Endothelial cell of umbilical vein (primary cell): ENCODE results near the gene RPF1. TPM values are rescaled to one million over a fixed set of nuclear protein-coding genes. Genes with fewer than 3 reads are reported as not detected.

Experiments
- BruUV-seq: library from RNA; stranded (reverse); fragments of 400-500 nt; replicated peaks from 2 replicates; lab custom pipeline; 2021; lab: Mats Ljungman, UMichigan
- CTCF ChIA-PET: fragments of 300-600, 350-600 bp; sonication (Branson Sonifier 250); formaldehyde crosslinking; loops from one replicate; lab custom pipeline; 2021; ENCODE audit warnings: antibody characterized with exemption, inconsistent platforms; lab: Charles Lee
- POLR2A ChIA-PET: fragments of 300-600, 350-600 bp; sonication (Branson Sonifier 250); formaldehyde crosslinking; loops from one replicate; lab custom pipeline; 2021; ENCODE audit warnings: antibody characterized with exemption, inconsistent platforms; lab: Charles Lee
- DNase-seq: peaks from one replicate; pipeline ENCODE4 v3.0.0-alpha.2; 2011; ENCODE audit warnings: low read depth, low spot score
- FAIRE-seq: peaks from 2 replicates; lab custom pipeline; 2011; peaks lifted over from hg19 to GRCh38; lab: Jason Lieb, UNC
- H2AFZ ChIP-seq: 2 replicates; pipeline ENCODE4 v1.6.0; 2012; ENCODE audit warnings: low read depth, low read length, control low read depth, inconsistent platforms
- H3K27ac ChIP-seq: 2 replicates; pipeline ENCODE4 v1.5.1; 2011; ENCODE audit warnings: low read depth, mild to moderate bottlenecking, control low read depth, low read length, moderate library complexity; ENCODE audit not compliant: insufficient read depth
- H3K27me3 ChIP-seq, 2 experiments: 2 replicates each; pipeline versions ENCODE4 v1.6.0 to v1.6.1; 2011; ENCODE audit warnings: low read length in 2 of 2, mixed read lengths in 1 of 2; ENCODE audit not compliant: control insufficient read depth in 2 of 2, insufficient read depth in 2 of 2
- H3K36me3 ChIP-seq, 2 experiments: 2 replicates in 1 of 2; 3 replicates in 1 of 2; pipeline ENCODE4 v1.5.1; 2011; ENCODE audit warnings: low read length in 2 of 2, mild to moderate bottlenecking in 1 of 2, moderate library complexity in 1 of 2; ENCODE audit not compliant: control insufficient read depth in 2 of 2, insufficient read depth in 2 of 2; ENCODE audit errors: extremely low read depth in 1 of 2
- H3K4me1 ChIP-seq: 3 replicates; pipeline ENCODE4 v1.5.1; 2011; ENCODE audit warnings: mild to moderate bottlenecking, low read length; ENCODE audit not compliant: control insufficient read depth, insufficient read depth; ENCODE audit errors: extremely low read depth
- H3K4me2 ChIP-seq: 2 replicates; pipeline ENCODE4 v1.6.1; 2011; ENCODE audit warnings: low read length, control low read depth, mixed read lengths; ENCODE audit not compliant: insufficient read depth
- H3K4me3 ChIP-seq, 3 experiments: fragments of 200-600 bp in 1 of 3; sonication (generic), shearing (Covaris generic) in 1 of 3; replicated peaks in 1 of 3; 2 replicates each; pipeline ENCODE4 v1.5.1; 2011 to 2016; ENCODE audit warnings: control low read depth in 3 of 3, low read length in 3 of 3, mild to moderate bottlenecking in 2 of 3, inconsistent platforms in 1 of 3, low read depth in 1 of 3, moderate library complexity in 1 of 3; ENCODE audit not compliant: insufficient read depth in 1 of 3
- H3K79me2 ChIP-seq: 2 replicates; pipeline ENCODE4 v1.6.0; 2012; ENCODE audit warnings: low read length, inconsistent platforms; ENCODE audit not compliant: control insufficient read depth, insufficient read depth
- H3K9ac ChIP-seq: replicated peaks from 2 replicates; pipeline ENCODE3; 2011; ENCODE audit warnings: low read length, control low read depth; ENCODE audit not compliant: insufficient read depth; ENCODE audit errors: extremely low read depth
- H3K9me1 ChIP-seq: replicated peaks from 3 replicates; pipeline ENCODE4 v1.6.0; 2011; ENCODE audit warnings: mild to moderate bottlenecking, low read length; ENCODE audit not compliant: control insufficient read depth, insufficient read depth; ENCODE audit errors: extremely low read depth
- H3K9me3 ChIP-seq: replicated peaks from 2 replicates; pipeline ENCODE4 v1.5.1; 2012; ENCODE audit warnings: low read length, inconsistent platforms; ENCODE audit not compliant: control insufficient read depth, insufficient read depth
- H4K20me1 ChIP-seq: replicated peaks from 2 replicates; pipeline ENCODE3; 2011; ENCODE audit warnings: mild to moderate bottlenecking, low read length; ENCODE audit not compliant: control insufficient read depth, insufficient read depth; ENCODE audit errors: extremely low read depth
- EZH2 ChIP-seq: IDR thresholded peaks from 2 replicates; pipeline ENCODE4 v1.6.1; 2012; ENCODE audit warnings: borderline replicate concordance, low read depth, mild to moderate bottlenecking, moderate library complexity, low read length, inconsistent platforms; ENCODE audit not compliant: severe bottlenecking
- GATA2 ChIP-seq: IDR thresholded peaks from 2 replicates; pipeline ENCODE4 v1.7.0; 2011; ENCODE audit warnings: low read depth, mild to moderate bottlenecking, moderate library complexity, mixed read lengths, low read length; ENCODE audit not compliant: insufficient read length, insufficient read depth
- JUN ChIP-seq: IDR thresholded peaks from 2 replicates; pipeline ENCODE4 v1.6.1; 2011; ENCODE audit warnings: borderline replicate concordance, low read depth; ENCODE audit not compliant: insufficient read length, insufficient read depth
- MYC ChIP-seq: IDR thresholded peaks from one replicate; pipeline ENCODE4 v1.6.1; 2011; ENCODE audit warnings: mild to moderate bottlenecking, low read depth, low read length
- POLR2A ChIP-seq: IDR thresholded peaks from 2 replicates; pipeline ENCODE4 v1.6.1; 2012; ENCODE audit warnings: low read depth, mild to moderate bottlenecking, control low read depth, low read length
- POLR2AphosphoS5 ChIP-seq: IDR thresholded peaks from 2 replicates; pipeline ENCODE4 v1.6.1; 2012; ENCODE audit warnings: low read depth, mild to moderate bottlenecking, control low read depth, low read length, moderate library complexity; ENCODE audit not compliant: insufficient read depth
- dilution Hi-C: fragments of 300-500 bp; cut with MboI; formaldehyde crosslinking; loops from one replicate; pipeline ENCODE4 v1.15.0; 2019; ENCODE audit warnings: low sequenced_read_pairs; ENCODE audit not compliant: extremely low pct_ligation_motif_present
- intact Hi-C: fragments of 100-400 bp; cut with micrococcal nuclease; formaldehyde crosslinking; loops from one replicate; pipeline ENCODE4 v1.10.0; 2022
- polyA plus RNA-seq, 4 experiments: library from polyadenylated mRNA; depleted of rRNA in 3 of 4; stranded (reverse) in 3 of 4; unstranded in 1 of 4; fragments of >200 nt; gene quantifications; 2 replicates each; pipeline versions ENCODE4 v1.2.1 to v1.2.3, GENCODE V29; 2011 to 2012; ENCODE audit warnings: missing spikeins in 1 of 4
- total RNA-seq: library from RNA; stranded (reverse); gene quantifications from 2 replicates; pipeline ENCODE4 v1.2.3, GENCODE V29; 2021
- TF ChIP-seq, protein P1 (sequence below), 2 donors: IDR thresholded peaks; 1 replicate in 1 of 2; 2 replicates in 1 of 2; pipeline ENCODE4 v1.5.1; 2011; ENCODE audit warnings: low read length in 2 of 2, mild to moderate bottlenecking in 2 of 2, moderate library complexity in 2 of 2, control low read depth in 1 of 2, inconsistent platforms in 1 of 2, low read depth in 1 of 2; ENCODE audit not compliant: insufficient read depth in 1 of 2; ENCODE audit errors: extremely low read depth in 1 of 2
- TF ChIP-seq, protein P2 (sequence below): IDR thresholded peaks from 2 replicates; pipeline ENCODE4 v1.6.1; 2011; ENCODE audit not compliant: insufficient read depth, insufficient read length

RPF1 gene
- total and polyA plus RNA-seq, 2 donors (not counting 3 experiments of a cell fraction or from before 2014, with no cell fraction given) = 15.3 to 32.6 TPM

- no peaks in the 10 kb centered on the region for H4K20me1 ChIP-seq
- no peak overlapping the region for H2AFZ ChIP-seq
- no TSS peak for BruUV-seq
- H3K4me3 ChIP-seq = no peak overlapping the region
- H3K4me2 ChIP-seq = no peak overlapping the region
- DNase-seq (no peak), FAIRE-seq (no peak)
- H3K9me3 ChIP-seq = no peaks in the 10 kb centered on the region
- ChIA-PET POLR2A (no interaction called here), CTCF (interaction anchor here (1.3 to 1.5 kb wide), 2 partner anchors 25 to 326 kb away, joined by 4 to 5 read pairs; no protein-coding TSS in a partner anchor)
- dilution Hi-C loops (no loop called here), intact Hi-C loops (no loop called here)
- peaks cover 10 to 29% of the 10 kb centered on the region in 2 experiments for H3K27me3 ChIP-seq
- no peaks in the 10 kb centered on the region for H3K9me1 ChIP-seq
- H3K9ac ChIP-seq = no peak overlapping the region
- H3K4me1 ChIP-seq = no peaks in the 10 kb centered on the region
- H3K36me3 ChIP-seq = no peaks in the 10 kb centered on the region
- H3K27ac ChIP-seq = no peak overlapping the region
- H3K79me2 ChIP-seq = no peaks in the 10 kb centered on the region
- TF ChIP-seq EZH2 (no peak), GATA2 (no peak), JUN (no peak), POLR2AphosphoS5 (no peak), POLR2A (no peak), MYC (no peak)
- TF ChIP-seq, protein P1, sequence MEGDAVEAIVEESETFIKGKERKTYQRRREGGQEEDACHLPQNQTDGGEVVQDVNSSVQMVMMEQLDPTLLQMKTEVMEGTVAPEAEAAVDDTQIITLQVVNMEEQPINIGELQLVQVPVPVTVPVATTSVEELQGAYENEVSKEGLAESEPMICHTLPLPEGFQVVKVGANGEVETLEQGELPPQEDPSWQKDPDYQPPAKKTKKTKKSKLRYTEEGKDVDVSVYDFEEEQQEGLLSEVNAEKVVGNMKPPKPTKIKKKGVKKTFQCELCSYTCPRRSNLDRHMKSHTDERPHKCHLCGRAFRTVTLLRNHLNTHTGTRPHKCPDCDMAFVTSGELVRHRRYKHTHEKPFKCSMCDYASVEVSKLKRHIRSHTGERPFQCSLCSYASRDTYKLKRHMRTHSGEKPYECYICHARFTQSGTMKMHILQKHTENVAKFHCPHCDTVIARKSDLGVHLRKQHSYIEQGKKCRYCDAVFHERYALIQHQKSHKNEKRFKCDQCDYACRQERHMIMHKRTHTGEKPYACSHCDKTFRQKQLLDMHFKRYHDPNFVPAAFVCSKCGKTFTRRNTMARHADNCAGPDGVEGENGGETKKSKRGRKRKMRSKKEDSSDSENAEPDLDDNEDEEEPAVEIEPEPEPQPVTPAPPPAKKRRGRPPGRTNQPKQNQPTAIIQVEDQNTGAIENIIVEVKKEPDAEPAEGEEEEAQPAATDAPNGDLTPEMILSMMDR (IDR thresholded peaks at IDR 0.05; ENCODE audit: extremely low read depth in 1 of 2, insufficient read depth in 1 of 2, low read depth in 1 of 2, low read length in 2 of 2) = no peak
- TF ChIP-seq, protein P2, sequence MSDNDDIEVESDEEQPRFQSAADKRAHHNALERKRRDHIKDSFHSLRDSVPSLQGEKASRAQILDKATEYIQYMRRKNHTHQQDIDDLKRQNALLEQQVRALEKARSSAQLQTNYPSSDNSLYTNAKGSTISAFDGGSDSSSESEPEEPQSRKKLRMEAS = no peak
These were observed 11.8 kb upstream of the RPF1 start for GRCh38 chr1:84467298-84467697.
